GM12892 (cell line): ENCODE results near the gene NEDD4L.

Source experiments
- POLR2A ChIP-seq: IDR thresholded peaks from 2 replicates; pipeline ENCODE4 v1.6.1; 2011; ENCODE audit warnings: low read depth, low read length, control low read depth
- POLR2AphosphoS5 ChIP-seq: IDR thresholded peaks from 2 replicates; pipeline ENCODE4 v1.6.1; 2011; ENCODE audit warnings: low read depth, low read length, control low read depth
- TAF1 ChIP-seq: IDR thresholded peaks from 2 replicates; pipeline ENCODE4 v1.6.1; 2011; ENCODE audit warnings: low read depth, mild to moderate bottlenecking, control low read depth, low read length, borderline replicate concordance

DNA sequence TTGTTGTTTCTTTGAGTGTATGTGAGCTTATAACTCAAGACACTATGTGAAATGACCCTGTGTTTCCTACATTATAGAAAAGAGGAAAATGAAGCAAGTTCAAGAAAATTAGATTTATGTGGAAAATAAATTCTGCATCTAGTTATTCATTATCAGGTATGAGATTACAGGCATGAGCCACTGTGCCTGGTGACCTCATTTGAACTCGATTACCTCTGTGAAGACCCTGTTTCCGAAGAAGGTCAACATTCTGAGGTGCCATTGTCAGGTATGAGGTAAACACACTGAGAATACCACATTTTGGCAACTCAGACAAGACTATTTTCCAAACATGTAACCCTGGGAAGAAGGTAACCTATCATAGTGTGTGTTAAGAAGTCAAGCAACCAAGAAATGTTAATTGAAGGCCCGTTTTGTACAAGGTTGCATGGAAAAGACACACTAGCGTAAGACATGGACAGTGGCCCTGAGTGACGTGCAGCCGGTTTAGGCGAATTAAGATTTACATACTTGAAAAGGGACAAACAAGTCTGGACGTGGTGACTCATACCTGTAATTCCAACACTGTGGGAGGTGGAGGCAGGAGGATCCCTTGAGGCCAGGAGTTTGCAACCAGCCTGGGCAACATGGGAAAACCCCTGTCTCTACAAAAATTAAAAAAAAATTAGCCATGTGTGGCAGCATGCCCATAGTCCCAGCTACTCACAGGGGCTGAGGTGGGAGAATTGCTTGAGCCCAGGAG, 186.6 kb downstream of the NEDD4L start:
- TF ChIP-seq POLR2AphosphoS5: no peak
- TF ChIP-seq POLR2A: no peak
- no peak for TF ChIP-seq TAF1
